Middle frontal gyrus (tissue), 1 donor: Measurements from ENCODE around the gene NFATC1.

Experiments used
- DNase-seq: peaks from one replicate; pipeline ENCODE4 v3.0.0-alpha.2; 2015; ENCODE audit warnings: low spot score; ENCODE audit errors: extremely low spot score

Gene NFATC1

DNA sequence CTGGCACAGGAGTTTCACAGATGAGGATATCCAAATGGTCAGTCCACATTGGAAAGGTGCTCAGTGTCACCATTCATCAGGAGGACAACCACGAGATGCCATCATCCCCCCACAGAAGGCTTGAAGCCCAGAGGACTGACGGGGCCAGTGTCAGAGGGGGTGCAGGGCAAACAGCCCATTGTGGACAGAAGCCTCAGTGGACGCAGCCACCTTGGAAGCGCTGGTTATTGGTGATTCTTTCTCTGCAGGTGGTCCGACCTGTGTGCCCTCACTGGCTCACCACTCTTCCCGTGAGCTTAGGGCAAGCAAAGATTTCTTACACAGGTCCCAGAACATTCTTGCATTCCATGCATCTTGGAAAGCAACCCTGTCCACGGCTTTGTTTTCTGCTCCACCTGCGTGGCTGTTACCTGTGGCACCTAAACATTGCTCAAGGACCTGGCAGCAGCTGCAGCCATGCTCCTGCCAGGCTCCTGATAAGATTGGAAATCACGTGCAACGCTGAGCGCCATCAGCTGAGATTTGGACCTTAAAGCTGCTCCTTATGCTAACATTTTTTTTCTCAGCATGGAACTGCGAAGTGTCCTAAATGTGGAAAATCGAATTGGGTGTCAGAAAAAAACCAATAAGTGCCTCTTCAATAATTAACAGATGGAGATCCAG lies 172.9 kb downstream of the NFATC1 start:
- DNase-seq = no peak

- DNase-seq = no peak
Observed at GRCh38 chr18:79569720-79570119, 174.0 kb downstream of the NFATC1 start.

DNA sequence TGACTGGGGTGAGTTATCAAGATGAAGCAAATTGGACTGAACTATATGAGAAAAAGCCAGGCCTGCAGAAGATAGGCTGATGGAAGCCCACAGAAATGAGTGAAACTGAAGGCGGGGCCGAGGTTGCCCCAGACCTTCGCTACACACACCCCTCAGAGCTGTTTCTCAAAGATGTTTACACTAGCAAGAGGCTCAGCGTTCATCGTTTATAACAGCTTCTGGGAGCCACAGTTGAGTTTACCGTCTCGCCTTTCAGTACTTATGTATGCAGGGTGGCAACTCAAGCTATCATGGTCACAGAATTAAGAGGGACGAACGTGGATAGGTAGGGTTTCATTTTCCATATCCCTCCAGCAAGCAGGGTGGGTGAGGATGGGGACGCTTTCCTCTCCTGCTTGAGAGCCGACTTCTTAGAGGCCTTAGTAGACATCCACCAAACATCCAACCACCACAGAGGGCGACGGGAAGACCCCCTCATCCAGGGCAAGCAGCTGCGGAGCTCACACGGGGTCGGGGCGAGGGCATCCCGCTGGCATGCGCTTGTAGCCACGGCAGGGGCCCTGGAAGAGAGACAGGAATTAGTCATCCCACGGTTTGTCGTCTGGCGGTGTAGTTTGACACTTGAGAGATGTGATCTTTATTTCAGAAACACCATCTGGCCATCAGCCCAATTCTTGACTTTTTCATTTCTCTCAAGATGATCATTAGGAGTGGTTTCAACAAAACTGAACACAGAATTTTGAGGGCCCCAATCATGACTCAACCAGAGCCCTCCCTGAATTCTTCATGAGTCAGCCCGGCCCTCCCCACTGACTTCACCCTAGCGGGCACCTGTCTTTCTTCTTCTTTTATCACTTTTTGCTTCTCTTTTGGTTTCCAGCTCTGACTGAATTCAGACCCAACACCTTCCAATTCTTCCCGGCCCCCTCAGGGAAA lies 174.8 kb downstream of the NFATC1 start:
- no peak for DNase-seq

DNA sequence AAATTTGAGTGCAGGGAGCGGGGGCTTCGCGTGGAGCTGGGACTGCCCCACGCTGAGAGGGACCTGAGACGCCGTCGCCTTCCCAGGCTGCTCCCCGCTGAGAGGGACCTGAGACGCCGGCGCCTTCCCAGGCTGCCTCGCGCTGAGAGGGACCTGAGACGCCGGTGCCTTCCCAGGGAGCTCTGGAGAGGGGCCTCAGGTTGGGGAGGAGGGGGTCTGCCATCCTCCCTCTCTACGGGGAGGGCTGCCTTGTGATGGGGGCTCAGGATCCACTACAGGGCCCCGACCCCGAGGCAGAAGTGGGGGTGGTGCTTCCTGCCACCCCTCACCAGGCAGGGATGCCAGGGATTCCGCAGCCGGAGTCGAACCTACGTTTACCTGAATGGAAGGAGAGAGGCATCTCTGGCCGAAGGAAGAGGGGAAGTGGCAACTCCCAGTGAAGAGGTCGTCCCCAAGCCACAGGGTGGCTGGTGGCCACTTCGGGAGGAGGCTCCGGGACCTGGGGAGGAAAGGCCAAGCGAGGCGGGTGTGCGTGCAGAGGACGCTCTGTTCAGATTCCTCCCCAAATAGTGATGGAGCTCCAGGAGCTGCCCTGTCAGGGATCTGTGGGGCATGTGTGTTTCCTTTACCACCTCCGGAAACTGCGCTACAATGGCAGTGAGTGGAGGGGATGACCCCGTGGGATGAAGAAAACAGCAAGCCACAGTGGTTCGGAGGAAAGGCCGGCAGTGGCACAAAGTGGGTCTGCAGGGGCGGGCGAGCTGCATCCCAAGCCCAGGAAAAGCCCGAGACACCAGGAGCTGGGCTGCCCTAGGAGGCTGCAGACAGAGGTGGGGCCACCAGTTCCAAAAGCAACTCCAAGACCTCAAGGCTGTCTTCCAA lies 175.7 kb downstream of the NFATC1 start:
- DNase-seq = no peak

- no peak for DNase-seq
Observed at GRCh38 chr18:79572093-79572780, 176.5 kb downstream of the NFATC1 start.

- DNase-seq = no peak
Observed at GRCh38 chr18:79572848-79573451, 177.2 kb downstream of the NFATC1 start.

DNA sequence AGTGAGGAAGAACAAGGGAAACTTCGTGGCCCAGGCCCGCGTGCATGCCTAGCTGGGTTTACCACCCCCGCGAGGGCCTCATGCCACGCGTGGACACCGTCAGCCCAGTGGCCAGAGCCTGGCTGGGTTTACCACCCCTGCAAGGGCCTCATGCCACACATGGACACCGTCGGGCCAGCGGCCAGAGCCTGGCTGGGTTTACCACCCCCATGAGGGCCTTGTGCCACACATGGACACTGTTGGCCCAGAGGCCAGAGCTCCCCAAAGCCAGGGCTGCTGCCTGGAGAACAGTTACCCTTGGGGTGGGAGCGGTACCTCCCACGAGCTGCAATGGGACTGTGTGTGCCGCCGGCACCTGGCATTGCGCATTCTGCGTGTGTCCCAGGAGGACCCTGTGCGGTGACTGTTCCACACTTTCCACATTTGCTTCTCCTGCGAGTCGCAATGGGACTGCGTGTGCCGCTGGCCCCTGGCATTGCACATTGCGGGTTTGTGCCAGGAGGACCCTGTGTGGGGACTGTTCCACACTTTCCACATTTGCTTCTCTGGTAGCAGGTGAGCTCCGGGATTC lies 178.3 kb downstream of the NFATC1 start:
- DNase-seq = no peak

DNA sequence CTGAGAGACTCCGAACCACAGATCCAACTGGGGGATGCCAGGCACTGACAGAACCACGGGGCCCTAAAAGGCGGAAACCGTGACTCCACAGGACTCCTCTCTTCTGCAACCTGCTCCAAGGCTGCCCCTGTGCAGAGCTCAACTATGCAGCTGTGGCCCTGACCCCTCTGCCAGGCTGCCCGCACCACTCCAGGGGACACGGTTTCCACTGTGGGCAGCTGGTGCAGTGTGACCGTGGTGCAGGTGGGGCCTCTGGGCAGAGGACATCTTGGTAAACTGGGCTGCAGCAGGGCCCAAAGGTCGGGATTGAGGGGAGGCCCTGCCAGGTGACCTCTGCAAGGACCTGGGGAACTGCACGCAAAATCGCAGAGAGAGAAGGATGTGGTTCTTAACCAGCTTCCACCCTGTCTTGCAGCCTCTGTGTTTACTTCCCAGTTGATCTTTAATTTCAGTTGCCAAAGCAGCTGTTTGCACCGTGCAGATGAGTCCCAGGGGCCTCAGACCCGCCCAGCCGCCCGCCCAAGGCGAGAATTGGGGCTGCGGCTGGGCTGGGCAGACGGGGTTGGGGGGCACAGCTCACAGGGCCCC lies 179.3 kb downstream of the NFATC1 start:
- no peak for DNase-seq

DNA sequence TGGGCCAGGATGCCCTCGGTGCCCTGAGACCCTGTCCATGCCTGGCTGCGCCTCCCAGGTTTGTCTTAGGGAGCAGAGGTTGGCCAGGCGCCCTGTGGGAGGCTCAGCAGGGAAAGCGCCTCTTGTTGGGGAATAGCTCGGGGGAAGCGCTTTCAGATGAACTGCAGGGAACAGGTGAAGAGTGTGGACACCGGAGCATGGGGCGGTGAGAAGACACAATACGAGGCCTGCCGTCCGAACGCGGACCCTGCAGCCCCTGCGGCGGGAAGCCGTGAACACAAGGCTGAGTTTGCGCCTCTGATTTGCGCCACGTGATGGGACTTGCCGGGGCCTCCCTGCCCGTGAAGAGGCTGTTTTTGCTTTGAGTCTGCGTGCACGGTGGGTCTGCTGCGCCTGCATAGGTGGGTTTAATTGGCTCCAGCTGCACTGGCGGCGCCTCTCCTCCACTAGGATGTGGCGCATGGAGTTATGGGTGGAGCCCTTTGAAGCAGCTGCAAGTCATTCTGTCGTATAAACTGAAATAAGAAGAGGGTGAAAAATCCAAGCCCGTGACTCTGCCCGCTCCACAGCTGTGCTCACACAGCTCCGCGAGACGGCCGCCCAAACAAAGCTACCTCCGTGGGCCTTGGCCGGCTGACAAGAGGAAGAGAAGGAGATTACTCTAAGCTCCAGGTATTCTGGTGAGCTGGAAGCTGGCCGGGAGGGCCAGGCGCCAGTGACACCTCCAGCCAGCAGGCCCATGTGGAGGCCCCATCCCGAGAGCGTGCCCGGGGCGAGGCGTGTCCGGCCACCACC lies 180.4 kb downstream of the NFATC1 start:
- DNase-seq = no peak

GRCh38 chr18:79576686-79577351 lies 181.1 kb downstream of the NFATC1 start:
- peak; percentile 52 for DNase-seq

- DNase-seq = no peak
Observed at GRCh38 chr18:79577451-79578395, 182.0 kb downstream of the NFATC1 start.

- DNase-seq = no peak
Observed at GRCh38 chr18:79578396-79579260, 182.9 kb downstream of the NFATC1 start.
